Tibial artery (tissue), 4 donors: ENCODE data around the gene MYO9A.

Experiments used
- DNase-seq, 2 donors: peaks; one replicate each; pipeline ENCODE4 v3.0.0-alpha.2; 2019
- H3K27ac ChIP-seq, 2 donors: fragments of 200-600 bp; sonication (generic) in 1 of 2; 1 replicate in 1 of 2; 2 replicates in 1 of 2; pipeline ENCODE4 v1.5.1; 2018 to 2019; ENCODE audit warnings: mild to moderate bottlenecking in 1 of 2
- H3K27me3 ChIP-seq, 2 donors: fragments of 200-600 bp; sonication (generic) in 1 of 2; one replicate each; pipeline versions ENCODE4 v1.5.1 to v1.6.0; 2016 to 2019
- H3K36me3 ChIP-seq, 3 donors: fragments of 200-600 bp; sonication (generic) in 2 of 3; one replicate each; pipeline ENCODE4 v1.5.1; 2016 to 2019; ENCODE audit warnings: mild to moderate bottlenecking in 2 of 3
- H3K4me1 ChIP-seq, 4 donors: fragments of 200-600 bp; sonication (generic) in 2 of 4; 1 replicate in 3 of 4; 2 replicates in 1 of 4; pipeline ENCODE4 v1.5.1; 2016 to 2019
- H3K4me3 ChIP-seq, 2 donors: fragments of 200-600 bp; sonication (generic) in 1 of 2; 1 replicate in 1 of 2; 2 replicates in 1 of 2; pipeline ENCODE4 v1.5.1; 2018 to 2019; ENCODE audit warnings: mild to moderate bottlenecking in 2 of 2
- H3K9me3 ChIP-seq, 3 donors: fragments of 200-600 bp; sonication (generic) in 1 of 3; one replicate each; pipeline ENCODE4 v1.5.1; 2016 to 2019
- intact Hi-C: fragments of 100-400 bp; cut with DNase I; formaldehyde crosslinking; loops from one replicate; pipeline ENCODE4 v1.15.0; 2023; ENCODE audit warnings: low total_unique reads
- TF ChIP-seq, protein P1 (sequence below), 2 experiments: fragments of 200-600 bp in 1 of 2; fragments of 450-650 bp in 1 of 2; IDR thresholded peaks; one replicate each; pipeline ENCODE4 v1.5.1; 2017 to 2019; ENCODE audit warnings: antibody characterized with exemption in 2 of 2, mild to moderate bottlenecking in 1 of 2, moderate library complexity in 1 of 2

Gene MYO9A

DNA sequence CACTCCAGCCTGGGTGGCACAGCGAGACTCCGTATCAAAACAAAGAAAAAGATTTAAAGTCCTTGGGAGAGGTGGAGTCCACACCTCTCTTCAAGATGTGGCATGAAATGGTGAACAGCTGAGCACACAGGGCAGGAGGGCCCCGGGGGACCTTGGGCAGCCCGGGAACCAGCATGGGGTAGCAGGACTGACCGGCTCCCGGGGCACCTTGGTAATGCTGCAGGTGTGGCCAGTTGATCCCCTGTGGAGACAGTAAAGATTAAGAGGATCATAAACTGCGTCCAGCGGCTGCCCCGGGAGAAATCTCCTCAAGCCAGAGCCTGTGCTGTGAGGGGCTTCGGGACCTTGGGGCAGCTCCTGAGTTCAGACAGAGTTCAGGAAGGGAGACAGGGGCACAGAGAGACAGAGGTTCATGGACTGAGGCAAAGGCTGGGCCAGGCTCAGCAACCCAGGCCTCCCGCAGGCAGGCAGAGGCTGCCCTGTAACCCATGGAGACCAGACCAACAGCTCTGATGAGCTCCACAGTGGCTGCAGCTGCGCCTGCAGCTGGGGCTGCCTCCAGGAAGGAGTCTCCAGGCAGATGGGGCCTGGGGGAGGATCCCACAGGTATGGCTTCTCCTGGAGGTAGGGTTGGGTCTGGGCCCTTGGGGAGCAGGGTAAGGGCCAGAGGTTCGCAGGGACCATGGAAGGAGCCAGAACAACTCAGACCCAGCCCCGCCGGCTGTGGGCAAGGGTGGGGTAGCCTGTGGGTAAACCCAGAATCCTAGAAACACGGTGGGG is 307.5 kb downstream of the MYO9A start, which contains the start of gene NR2E3:
Gene NR2E3 (plus strand): TSS at position 299 of the 780 bp plus-strand sequence. CDS start 190 bp downstream, at position 489.
- no peaks in the 10 kb centered on the region for H3K9me3 ChIP-seq
- peaks cover 0 to 20% (median 17%) of the 10 kb centered on the region in 4 donors for H3K4me1 ChIP-seq
- H3K27ac ChIP-seq = no peak within 1 kb of the TSS
- DNase-seq = no peak
- H3K27me3 ChIP-seq = no peaks in the 10 kb centered on the region
- intact Hi-C loops = no loop called here
- TF ChIP-seq, protein P1, sequence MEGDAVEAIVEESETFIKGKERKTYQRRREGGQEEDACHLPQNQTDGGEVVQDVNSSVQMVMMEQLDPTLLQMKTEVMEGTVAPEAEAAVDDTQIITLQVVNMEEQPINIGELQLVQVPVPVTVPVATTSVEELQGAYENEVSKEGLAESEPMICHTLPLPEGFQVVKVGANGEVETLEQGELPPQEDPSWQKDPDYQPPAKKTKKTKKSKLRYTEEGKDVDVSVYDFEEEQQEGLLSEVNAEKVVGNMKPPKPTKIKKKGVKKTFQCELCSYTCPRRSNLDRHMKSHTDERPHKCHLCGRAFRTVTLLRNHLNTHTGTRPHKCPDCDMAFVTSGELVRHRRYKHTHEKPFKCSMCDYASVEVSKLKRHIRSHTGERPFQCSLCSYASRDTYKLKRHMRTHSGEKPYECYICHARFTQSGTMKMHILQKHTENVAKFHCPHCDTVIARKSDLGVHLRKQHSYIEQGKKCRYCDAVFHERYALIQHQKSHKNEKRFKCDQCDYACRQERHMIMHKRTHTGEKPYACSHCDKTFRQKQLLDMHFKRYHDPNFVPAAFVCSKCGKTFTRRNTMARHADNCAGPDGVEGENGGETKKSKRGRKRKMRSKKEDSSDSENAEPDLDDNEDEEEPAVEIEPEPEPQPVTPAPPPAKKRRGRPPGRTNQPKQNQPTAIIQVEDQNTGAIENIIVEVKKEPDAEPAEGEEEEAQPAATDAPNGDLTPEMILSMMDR (IDR thresholded peaks at IDR 0.05) = no peak
- no peak within 1 kb of the TSS for H3K4me3 ChIP-seq
- H3K36me3 ChIP-seq = no peaks in the 10 kb centered on the region

DNA sequence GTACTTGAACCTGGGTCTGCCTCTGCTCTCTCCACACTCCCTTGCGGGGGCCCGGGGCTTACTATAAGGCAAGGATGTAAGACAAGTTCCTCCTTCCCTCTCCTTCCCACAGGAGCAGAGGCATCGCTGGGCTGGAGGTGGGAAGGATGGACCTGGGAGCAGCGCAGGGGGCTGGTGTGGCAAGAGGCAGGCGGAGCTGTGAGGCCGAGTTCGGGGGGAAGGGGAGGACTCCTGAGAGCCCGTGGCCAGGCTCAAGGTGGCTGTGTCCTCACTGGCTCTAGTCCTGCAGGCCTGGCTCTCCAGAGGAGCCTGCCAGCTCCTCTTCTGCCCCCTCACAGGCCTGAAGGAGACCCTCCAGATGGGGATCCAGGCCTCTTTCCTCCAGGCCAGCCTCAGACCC is 308.6 kb downstream of the MYO9A start:
- Histone ChIP-seq H3K27me3 (no peaks in the 10 kb centered on the region), H3K9me3 (no peaks in the 10 kb centered on the region), H3K36me3 (no peaks in the 10 kb centered on the region), H3K4me3 (no peak overlapping the region), H3K4me1 (peaks cover 0 to 20% (median 17%) of the 10 kb centered on the region in 4 donors), H3K27ac (no peak overlapping the region)
- intact Hi-C loops = loop anchor here (10.0 kb wide), 2 partner anchors 345 to 365 kb away; no protein-coding TSS in a partner anchor
- DNase-seq = no peak
- TF ChIP-seq, protein P1 (IDR thresholded peaks at IDR 0.05) = no peak

DNA sequence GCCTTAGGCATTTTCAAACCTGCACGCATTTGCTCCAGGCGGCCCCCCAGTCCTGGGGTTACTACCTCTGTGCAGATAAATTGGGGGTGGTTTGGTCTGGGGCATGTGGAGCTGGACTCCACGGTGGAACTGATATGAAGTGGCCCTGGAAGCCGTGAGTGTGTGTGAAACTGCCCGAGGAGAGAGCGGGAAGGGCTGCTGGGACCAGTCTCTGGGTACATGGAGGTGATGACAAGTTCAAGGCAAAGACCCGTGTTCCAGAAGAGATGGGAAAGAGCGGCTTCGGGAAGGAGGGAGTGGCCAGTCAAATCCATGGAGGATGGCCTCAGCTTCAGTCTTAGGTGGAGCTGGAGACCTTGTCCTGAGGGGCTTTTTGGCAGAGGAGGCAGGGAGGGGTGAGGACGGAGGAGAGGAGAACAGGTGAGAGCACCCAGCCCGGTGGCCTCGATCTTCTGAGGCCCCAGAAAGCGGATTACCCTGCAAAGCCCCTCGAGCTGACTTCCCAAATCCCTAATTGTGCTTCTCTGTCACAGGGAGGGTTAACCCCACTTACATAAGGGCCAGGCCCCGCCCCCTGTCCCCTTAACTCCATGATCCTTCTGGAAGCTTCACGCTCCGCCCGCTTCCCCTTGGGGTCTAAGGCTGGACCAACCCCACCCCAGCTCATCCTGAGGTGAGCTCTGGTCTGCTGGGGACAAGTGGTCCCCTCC is 309.5 kb downstream of the MYO9A start:
- TF ChIP-seq, protein P1 (IDR thresholded peaks at IDR 0.05) = no peak
- Histone ChIP-seq H3K36me3 (no peaks in the 10 kb centered on the region), H3K4me3 (no peak overlapping the region), H3K4me1 (peaks cover 0 to 20% (median 17%) of the 10 kb centered on the region in 4 donors), H3K27me3 (no peaks in the 10 kb centered on the region), H3K9me3 (no peaks in the 10 kb centered on the region), H3K27ac (no peak overlapping the region)
- intact Hi-C loops = loop anchor here (10.0 kb wide), 2 partner anchors 346 to 364 kb away; no protein-coding TSS in a partner anchor
- DNase-seq = no peak

DNA sequence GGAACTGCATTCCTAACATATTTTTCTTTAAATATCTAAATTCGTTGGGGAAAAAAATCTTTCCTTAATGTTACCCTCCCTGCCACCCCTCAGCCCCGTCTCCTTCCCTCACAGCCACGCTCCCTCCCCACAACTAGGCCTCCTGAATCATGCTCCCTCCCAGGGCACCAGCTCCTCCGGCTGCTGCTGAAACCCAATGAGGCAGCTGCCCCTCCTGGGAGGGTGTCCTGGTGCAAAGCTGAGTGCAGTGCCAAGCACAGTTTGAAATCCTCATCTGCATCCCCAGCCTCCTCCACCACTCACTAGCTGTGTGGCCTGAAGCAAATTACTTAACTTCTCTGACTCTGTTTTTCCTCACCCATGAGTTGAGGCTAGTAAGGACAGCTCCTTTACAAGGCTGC is 310.3 kb downstream of the MYO9A start:
- Histone ChIP-seq H3K27me3 (no peaks in the 10 kb centered on the region), H3K27ac (no peak overlapping the region), H3K36me3 (no peaks in the 10 kb centered on the region), H3K4me3 (no peak overlapping the region), H3K4me1 (peaks cover 0 to 20% (median 17%) of the 10 kb centered on the region in 4 donors), H3K9me3 (no peaks in the 10 kb centered on the region)
- TF ChIP-seq, protein P1 (IDR thresholded peaks at IDR 0.05) = no peak
- intact Hi-C loops = loop anchor here (10.0 kb wide), 2 partner anchors 347 to 363 kb away; no protein-coding TSS in a partner anchor
- no peak for DNase-seq

DNA sequence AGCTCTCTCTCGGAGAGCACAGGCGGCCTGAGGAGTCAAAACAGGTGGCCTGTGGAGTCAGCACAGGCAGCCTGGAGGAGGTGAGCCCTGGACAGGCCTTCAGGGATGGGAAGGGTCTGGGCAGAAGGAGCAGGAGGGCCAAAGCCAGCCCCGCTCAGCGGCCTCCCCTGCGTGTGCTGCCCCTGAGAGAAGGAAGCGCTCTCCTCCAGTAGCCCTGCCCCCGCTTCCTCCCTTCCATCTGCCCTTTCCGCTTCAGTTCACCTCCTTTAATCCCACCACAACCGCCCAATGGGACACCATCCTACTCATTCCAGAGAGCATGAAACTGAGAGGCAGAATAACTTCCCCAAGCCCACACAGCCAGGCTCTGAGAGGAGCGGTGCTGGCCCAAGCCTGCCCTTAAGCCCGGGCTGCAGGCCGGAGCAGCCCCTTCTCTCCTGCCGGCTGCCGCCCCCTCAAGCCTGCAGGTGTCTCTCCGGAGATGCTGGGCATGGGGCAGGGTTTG is 310.8 kb downstream of the MYO9A start:
- Histone ChIP-seq H3K27ac (no peak overlapping the region), H3K27me3 (no peaks in the 10 kb centered on the region), H3K9me3 (no peaks in the 10 kb centered on the region), H3K36me3 (no peaks in the 10 kb centered on the region), H3K4me3 (no peak overlapping the region), H3K4me1 (peaks cover 0 to 20% (median 17%) of the 10 kb centered on the region in 4 donors)
- intact Hi-C loops = loop anchor here (10.0 kb wide), 2 partner anchors 348 to 362 kb away; no protein-coding TSS in a partner anchor
- DNase-seq = no peak
- TF ChIP-seq, protein P1 (IDR thresholded peaks at IDR 0.05) = no peak
